HG03175 (cell line): ENCODE results near the gene UCKL1.
A peak's percentile ranks its signal among the peaks of the same experiment; 100 is the strongest.

Experiments
- ATAC-seq: cut with Tn5 transposase; IDR thresholded peaks from one replicate; pipeline ENCODE4 v1.9.1; 2021; ENCODE audit warnings: mild to moderate bottlenecking, moderate library complexity; ENCODE audit not compliant: unreplicated experiment

UCKL1 gene

DNA sequence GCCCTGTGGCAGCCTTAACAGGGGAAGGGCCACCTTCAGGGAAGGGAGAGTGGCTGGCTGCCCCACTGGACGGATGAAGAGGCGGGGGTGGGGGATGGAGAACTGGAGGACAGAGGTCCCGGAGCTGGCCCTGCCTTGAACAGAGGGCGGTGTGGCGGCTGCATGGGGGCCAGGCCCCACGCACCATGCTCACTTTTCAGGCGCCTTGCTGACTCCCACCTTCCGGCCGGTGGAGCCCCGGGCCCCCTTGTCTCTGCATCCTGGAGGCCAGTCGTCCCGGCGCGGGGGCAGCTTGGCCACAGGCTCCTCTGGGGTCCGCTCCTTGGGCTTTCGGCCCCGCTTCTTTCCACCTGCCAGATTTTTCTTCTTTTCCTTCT is 3.5 kb upstream of the UCKL1 start:
- no peak for ATAC-seq

GRCh38 chr20:63958964-63959698 is 2.9 kb upstream of the UCKL1 start:
- no peak for ATAC-seq

GRCh38 chr20:63958471-63958870 is 2.3 kb upstream of the UCKL1 start:
- ATAC-seq, result no peak

- no peak for ATAC-seq
These were observed 1.6 kb upstream of the UCKL1 start for GRCh38 chr20:63957690-63958441.

DNA sequence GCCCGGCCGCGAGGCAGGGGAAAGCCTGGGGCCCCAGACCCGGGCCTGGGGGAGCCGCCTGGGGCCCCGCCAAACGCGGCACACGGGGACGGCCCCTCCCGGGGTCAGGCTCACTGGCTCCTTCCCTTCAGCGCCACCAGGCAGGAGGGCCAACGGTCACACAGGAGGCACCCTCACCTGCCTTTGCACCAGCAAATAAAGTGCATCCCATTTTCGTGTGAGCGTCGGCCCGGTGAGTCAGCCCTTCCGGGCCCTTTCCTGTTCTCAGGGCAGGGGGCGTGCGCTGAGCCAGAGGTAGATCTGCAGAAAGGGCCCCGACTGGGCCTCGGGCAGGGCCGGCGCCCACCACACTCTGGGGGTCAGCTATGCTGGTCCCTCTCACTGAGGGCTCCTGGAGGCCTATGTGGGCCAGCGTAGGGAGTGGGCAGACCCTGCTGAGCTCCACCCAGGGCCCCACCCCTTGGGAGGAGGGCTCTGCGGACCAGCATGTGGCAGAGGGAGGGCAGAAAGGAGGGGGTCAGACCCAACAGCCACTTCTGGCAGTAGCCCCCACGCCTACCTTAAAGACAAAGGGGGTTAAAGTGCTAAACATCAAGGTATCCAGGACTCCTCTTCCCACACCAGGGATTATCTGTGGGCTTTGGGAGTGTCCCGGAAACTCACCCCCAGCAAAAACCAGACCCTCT is 931 bp upstream of the UCKL1 start:
- no peak for ATAC-seq

- peak; percentile 3 for ATAC-seq
These were observed 418 bp upstream of the UCKL1 start for GRCh38 chr20:63956664-63957003.

DNA sequence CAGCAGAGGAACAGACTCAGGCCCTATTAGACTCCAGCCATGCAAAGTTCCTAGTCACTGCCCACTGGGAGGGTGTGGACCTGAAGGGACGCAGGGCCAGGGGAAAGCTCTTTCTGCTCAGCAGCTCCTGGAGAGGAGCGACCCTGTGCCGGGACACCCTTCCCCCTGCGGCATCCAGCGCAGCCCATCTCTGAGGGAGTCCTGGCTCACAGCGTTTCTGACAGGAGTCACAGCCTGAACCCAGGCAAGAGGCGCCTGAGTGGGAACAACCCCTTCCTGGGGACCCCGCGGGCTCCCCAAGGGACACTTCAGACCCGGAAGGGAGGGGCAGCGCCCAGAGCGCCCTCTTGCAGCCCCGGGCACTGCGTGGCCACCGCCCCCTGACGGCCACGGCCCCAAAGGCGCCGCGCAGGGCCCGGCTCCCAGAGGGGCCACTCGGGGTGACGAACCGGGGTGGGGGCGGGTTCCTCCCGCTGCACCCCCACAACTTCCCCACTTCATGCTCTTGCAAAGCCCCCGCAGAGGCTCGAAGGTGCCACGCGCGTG is 862 bp downstream of the UCKL1 start:
- ATAC-seq, result peak; percentile 25

DNA sequence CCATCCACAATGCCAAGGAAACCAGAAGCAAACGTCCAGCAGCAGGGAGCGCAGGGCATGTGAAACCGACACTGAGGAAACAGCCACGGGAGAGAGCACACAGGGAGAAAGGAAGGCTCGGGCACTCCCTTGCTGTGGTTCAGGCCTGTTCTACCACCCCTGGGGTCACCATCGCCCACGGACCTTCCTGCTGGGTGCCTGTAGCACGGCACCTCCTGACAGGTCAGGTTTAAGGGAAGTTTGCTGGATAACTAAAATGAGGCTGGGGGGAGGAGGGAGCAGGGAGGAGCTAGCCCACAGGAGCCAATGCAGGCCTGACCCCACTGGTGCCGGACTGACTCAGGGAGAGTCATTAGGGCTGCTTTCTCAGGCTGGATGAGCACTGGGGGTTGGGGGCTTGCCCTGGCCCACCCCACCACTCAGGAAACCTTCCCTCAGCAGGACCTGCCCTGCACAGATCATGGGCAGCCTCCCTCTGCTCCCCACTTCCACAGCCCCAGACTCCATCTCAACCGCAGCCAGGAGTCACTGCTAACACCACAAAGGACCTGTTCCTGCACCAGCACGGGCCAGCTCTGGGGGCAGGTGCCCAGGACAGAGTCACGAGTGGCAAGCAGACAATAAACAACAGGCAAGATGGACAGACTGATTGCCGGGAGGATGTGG is 2.3 kb downstream of the UCKL1 start:
- no peak for ATAC-seq

- ATAC-seq, result no peak
These were observed 3.4 kb downstream of the UCKL1 start for GRCh38 chr20:63952769-63953168.

GRCh38 chr20:63952210-63952535 is 4.0 kb downstream of the UCKL1 start:
- ATAC-seq, result no peak

GRCh38 chr20:63951398-63952209 is 4.6 kb downstream of the UCKL1 start:
- no peak for ATAC-seq

DNA sequence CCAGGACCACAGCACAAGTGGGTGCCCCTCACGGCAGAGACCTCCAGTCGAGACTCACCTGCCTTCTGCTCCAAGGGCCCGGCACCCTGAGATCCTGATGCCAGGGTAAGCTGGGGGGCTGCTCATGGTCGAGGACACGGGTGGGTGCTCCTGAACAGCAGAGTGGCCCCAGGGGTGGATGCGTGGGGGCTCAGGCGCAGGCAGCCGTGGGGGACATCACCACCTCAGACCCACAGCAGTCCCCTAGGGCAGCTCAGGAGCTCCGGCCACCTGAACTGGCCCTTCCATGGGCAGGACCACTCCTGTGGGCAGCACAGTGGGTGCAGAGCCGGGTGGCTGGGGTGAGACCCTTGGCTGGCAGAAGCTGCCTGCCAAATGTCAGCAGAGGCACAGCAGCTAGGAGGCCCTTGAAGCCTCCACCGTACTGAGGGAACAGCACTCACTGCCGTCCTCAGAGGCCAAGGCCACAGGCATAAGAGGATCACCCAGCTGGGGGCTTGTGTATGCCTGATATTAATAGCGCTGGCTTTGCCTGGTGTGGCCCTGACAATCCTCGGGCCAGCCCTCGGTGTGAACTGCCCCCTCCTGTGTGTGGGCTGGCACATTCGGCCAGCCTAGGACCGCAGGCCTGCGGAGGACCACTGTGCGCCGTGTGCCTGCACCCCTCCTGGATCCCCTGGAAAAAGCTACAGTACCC is 5.4 kb downstream of the UCKL1 start:
- no peak for ATAC-seq

DNA sequence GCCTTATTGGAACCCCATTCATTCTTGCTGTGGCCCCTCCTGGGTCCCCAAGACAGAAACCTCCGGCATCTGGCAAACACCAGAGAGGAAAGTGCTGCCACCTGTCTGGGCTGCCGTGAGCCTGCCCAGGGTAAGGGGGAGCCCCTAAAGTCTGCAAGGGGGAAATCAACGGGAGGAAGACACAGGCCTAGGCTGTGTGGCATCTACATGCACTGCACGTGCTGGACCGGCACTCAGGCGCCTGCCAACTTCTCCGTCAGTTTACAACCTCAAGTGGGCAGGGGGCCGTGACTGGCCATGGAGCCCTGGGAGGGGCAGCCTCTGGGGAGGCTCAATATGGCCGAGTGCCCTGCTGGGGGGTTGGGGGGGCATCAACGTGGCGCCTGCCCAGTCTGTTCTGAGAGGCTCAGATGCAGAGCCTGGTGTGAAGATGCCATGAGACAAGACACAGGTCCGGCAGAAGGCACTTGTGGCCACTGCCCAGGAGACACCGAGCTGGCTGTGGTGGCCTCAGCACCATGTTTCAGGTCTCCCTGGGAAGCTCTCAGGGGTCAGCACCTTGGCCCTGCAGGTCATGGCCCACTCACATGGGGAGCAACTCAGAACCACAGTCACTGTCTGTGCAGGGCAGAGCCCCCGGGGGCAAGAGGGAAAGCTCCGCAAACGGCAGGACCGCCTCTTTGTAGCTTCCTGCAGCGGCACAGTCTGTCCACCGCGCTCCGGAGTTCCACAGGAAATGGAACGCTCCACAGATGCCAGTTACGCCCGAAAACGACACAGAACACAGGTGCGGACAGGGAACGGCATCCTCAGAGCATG is 8.4 kb downstream of the UCKL1 start:
- no peak for ATAC-seq

DNA sequence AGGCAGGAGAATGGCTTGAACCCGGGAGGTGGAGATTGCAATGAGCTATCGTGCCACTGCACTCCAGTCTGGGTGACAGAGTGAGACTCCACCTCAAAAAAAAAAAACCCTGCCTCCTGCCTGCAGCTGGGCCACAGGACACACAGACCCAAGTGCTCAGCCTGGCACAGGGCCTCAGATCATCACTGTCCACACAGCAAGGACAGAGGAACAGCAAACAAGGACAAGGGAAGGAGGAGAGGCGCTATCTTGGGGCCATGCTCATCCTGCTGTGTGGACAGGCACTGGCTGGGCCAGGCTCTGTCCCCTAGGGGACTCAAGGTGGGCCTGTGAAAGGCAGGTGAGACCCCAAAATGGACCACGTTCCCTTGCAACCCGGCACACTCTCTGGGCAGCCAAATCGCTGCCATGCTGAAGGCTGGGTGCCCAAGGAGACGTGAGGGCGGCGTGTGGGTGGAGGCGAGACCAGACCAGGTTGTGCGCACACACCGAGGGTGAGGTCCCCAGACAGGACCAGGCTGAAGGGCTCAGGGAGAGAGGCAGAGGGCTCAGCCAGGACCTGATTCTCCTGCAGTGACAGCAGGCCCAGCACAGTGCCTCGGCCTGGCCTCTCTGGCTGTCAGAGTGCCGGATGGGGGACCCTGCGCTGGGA is 9.1 kb downstream of the UCKL1 start:
- ATAC-seq, result no peak

- no peak for ATAC-seq
These were observed 10.0 kb downstream of the UCKL1 start for GRCh38 chr20:63945921-63946920.

DNA sequence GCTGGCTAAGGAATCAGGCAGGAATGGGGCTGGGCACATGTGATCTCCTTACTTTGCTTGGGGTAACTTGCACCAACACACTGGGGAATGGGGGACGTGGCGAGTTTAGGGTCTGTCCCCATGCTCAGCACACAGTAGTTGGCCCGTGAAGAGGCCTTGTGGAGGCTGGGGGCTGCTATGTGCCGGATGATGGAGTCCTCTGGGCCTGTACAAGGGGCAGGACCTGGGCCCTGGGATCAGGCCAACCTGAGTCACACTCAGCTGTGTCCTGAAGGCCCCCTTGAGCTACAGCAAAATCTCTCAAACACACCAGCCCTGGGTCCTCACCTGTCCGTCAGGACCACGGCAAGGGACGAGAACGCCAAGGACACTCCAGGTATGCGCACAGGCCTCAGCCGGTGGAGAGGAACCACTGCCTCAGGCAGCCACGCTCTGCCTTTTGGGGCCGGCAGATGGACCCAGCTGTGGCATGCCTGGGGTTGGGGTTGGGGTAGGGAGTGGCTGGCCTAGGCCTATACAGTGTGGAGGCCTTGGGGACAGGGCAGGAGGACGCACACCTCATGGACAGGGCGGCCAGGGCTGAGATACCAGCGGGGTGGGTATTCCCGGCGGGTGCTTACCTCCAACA is 11.1 kb downstream of the UCKL1 start:
- no peak for ATAC-seq
